Immature natural killer cell (primary cell): Measurements from ENCODE around the gene TAF5. TPM values are rescaled to one million over a fixed set of nuclear protein-coding genes. Genes with fewer than 3 reads are reported as not detected.
A peak's percentile ranks its signal among the peaks of the same experiment; 100 is the strongest.
"Not testable (repeated sequence)": the region's sequence is repeated elsewhere in the genome, so short reads cannot be mapped to it uniquely, and the experiment has no call there.

Experiments used
- DNase-seq, 3 donors: peaks; one replicate each; pipeline ENCODE4 v3.0.0; 2022; ENCODE audit warnings: mixed read lengths in 1 of 3
- H3K27ac Mint-ChIP-seq, 6 donors: one replicate each; pipeline ENCODE4 v1.8.0; 2020; ENCODE audit warnings: mixed read lengths in 6 of 6, mild to moderate bottlenecking in 5 of 6, inconsistent platforms in 4 of 6, moderate library complexity in 3 of 6
- H3K27me3 Mint-ChIP-seq, 3 donors: one replicate each; pipeline ENCODE4 v1.8.0; 2020 to 2021; ENCODE audit warnings: low read depth in 3 of 3, mild to moderate bottlenecking in 3 of 3, mixed read lengths in 3 of 3, moderate library complexity in 3 of 3, inconsistent platforms in 1 of 3
- H3K36me3 Mint-ChIP-seq, 3 donors: one replicate each; pipeline ENCODE4 v1.8.0; 2020; ENCODE audit warnings: mixed read lengths in 3 of 3, inconsistent platforms in 2 of 3, mild to moderate bottlenecking in 2 of 3
- H3K4me1 Mint-ChIP-seq, 2 donors: one replicate each; pipeline ENCODE4 v1.8.0; 2020; ENCODE audit warnings: inconsistent platforms in 2 of 2, mild to moderate bottlenecking in 2 of 2, mixed read lengths in 2 of 2, moderate library complexity in 1 of 2
- H3K4me3 Mint-ChIP-seq, 5 donors: one replicate each; pipeline ENCODE4 v1.8.0; 2020; ENCODE audit warnings: mild to moderate bottlenecking in 5 of 5, mixed read lengths in 5 of 5, inconsistent platforms in 3 of 5, moderate library complexity in 3 of 5
- H3K9me3 Mint-ChIP-seq, 6 donors: one replicate each; pipeline ENCODE4 v1.8.0; 2020; ENCODE audit warnings: mild to moderate bottlenecking in 6 of 6, mixed read lengths in 6 of 6, inconsistent platforms in 4 of 6, moderate library complexity in 3 of 6
- polyA plus RNA-seq, 3 donors: library from polyadenylated mRNA; unstranded; fragments of 300-500 nt; fragmentation: Illumina TruSeq; gene quantifications; one replicate each; pipeline ENCODE4 v1.2.3, GENCODE V29; 2021

The TAF5 gene
- polyA plus RNA-seq = 1 to 10 TPM; 2.1 to 3.1 (median 2.8) TPM

GRCh38 chr10:103367782-103368518 is at the start of gene TAF5:
TSS of gene TAF5 (plus strand) at chr10:103367976. CDS start at chr10:103367990, 14 bp downstream.
- peaks cover 21 to 30% of the 10 kb centered on the region in 2 donors for H3K4me1 Mint-ChIP-seq
- H3K36me3 Mint-ChIP-seq = no peaks in the 10 kb centered on the region
- H3K27ac Mint-ChIP-seq = peak within 1 kb of the TSS; percentile 84 to 95 (median 93)
- H3K27me3 Mint-ChIP-seq = peaks cover 0 to 4% (median 0%) of the 10 kb centered on the region in 3 donors
- peak; percentile 89 to 91 (median 91) for DNase-seq
- no peaks in the 10 kb centered on the region for H3K9me3 Mint-ChIP-seq
- H3K4me3 Mint-ChIP-seq = peak within 1 kb of the TSS; percentile 93 to 98 (median 95)

GRCh38 chr10:103327906-103328305 is 39.9 kb upstream of the TAF5 start:
- Mint-ChIP-seq H3K27ac (no peak overlapping the region), H3K36me3 (peaks cover 5 to 17% (median 7%) of the 10 kb centered on the region in 3 donors), H3K9me3 (no peaks in the 10 kb centered on the region), H3K27me3 (peaks cover 0 to 1% (median 0%) of the 10 kb centered on the region in 3 donors), H3K4me3 (no peak overlapping the region), H3K4me1 (no peaks in the 10 kb centered on the region)
- no peak for DNase-seq

- no peak overlapping the region for H3K27ac Mint-ChIP-seq
- H3K4me1 Mint-ChIP-seq = no peaks in the 10 kb centered on the region
- peaks cover 4 to 20% (median 7%) of the 10 kb centered on the region in 3 donors for H3K36me3 Mint-ChIP-seq
- DNase-seq = peak in 2 of 3 donors; percentile 5 to 6
- no peaks in the 10 kb centered on the region for H3K9me3 Mint-ChIP-seq
- peaks cover 0 to 1% (median 0%) of the 10 kb centered on the region in 3 donors for H3K27me3 Mint-ChIP-seq
- no peak overlapping the region for H3K4me3 Mint-ChIP-seq
Observed at GRCh38 chr10:103333934-103334520, 33.7 kb upstream of the TAF5 start.

- Mint-ChIP-seq H3K27me3 (peaks cover 0 to 1% (median 0%) of the 10 kb centered on the region in 3 donors), H3K4me3 (no peak overlapping the region), H3K4me1 (no peaks in the 10 kb centered on the region), H3K36me3 (peaks cover 4 to 20% (median 7%) of the 10 kb centered on the region in 3 donors), H3K9me3 (no peaks in the 10 kb centered on the region), H3K27ac (no peak overlapping the region)
- DNase-seq = no peak
Observed at GRCh38 chr10:103334567-103334966, 33.2 kb upstream of the TAF5 start.

GRCh38 chr10:103336370-103336769 is 31.4 kb upstream of the TAF5 start:
- no peak for DNase-seq
- peaks cover 0 to 1% (median 0%) of the 10 kb centered on the region in 3 donors for H3K27me3 Mint-ChIP-seq
- no peak overlapping the region for H3K4me3 Mint-ChIP-seq
- H3K27ac Mint-ChIP-seq = no peak overlapping the region
- no peaks in the 10 kb centered on the region for H3K9me3 Mint-ChIP-seq
- peaks cover 0 to 18% (median 3%) of the 10 kb centered on the region in 3 donors for H3K36me3 Mint-ChIP-seq
- H3K4me1 Mint-ChIP-seq = no peaks in the 10 kb centered on the region

GRCh38 chr10:103350175-103350516 is 17.6 kb upstream of the TAF5 start:
- H3K27ac Mint-ChIP-seq = no peak overlapping the region
- H3K36me3 Mint-ChIP-seq = peaks cover 0 to under 1% (median under 1%) of the 10 kb centered on the region in 3 donors
- no peaks in the 10 kb centered on the region for H3K9me3 Mint-ChIP-seq
- H3K4me3 Mint-ChIP-seq = peak overlapping the region; percentile 73 to 92 (median 89)
- DNase-seq = no peak
- H3K4me1 Mint-ChIP-seq = peaks cover 9 to 12% of the 10 kb centered on the region in 2 donors
- H3K27me3 Mint-ChIP-seq = peaks cover 0 to 7% (median 0%) of the 10 kb centered on the region in 3 donors

GRCh38 chr10:103350517-103351260 is 17.1 kb upstream of the TAF5 start, which contains the start of gene PCGF6:
TSS of gene PCGF6 (minus strand) at chr10:103351140. CDS start at chr10:103351066, 74 bp downstream.
- peak within 1 kb of the TSS; percentile 62 to 88 (median 84) for H3K27ac Mint-ChIP-seq
- H3K9me3 Mint-ChIP-seq = no peaks in the 10 kb centered on the region
- H3K36me3 Mint-ChIP-seq = no peaks in the 10 kb centered on the region
- peaks cover 9 to 12% of the 10 kb centered on the region in 2 donors for H3K4me1 Mint-ChIP-seq
- H3K27me3 Mint-ChIP-seq = peaks cover 0 to 7% (median 0%) of the 10 kb centered on the region in 3 donors
- peak; percentile 79 to 82 (median 80) for DNase-seq
- H3K4me3 Mint-ChIP-seq = peak within 1 kb of the TSS; percentile 86 to 92 (median 89)

- no peaks in the 10 kb centered on the region for H3K36me3 Mint-ChIP-seq
- H3K27me3 Mint-ChIP-seq = peaks cover 0 to 7% (median 3%) of the 10 kb centered on the region in 3 donors
- peak overlapping the region in 1 of 5 donors; percentile 26 for H3K4me3 Mint-ChIP-seq
- no peaks in the 10 kb centered on the region for H3K9me3 Mint-ChIP-seq
- H3K4me1 Mint-ChIP-seq = peaks cover 9 to 12% of the 10 kb centered on the region in 2 donors
- no peak overlapping the region for H3K27ac Mint-ChIP-seq
- DNase-seq = no peak
Observed at GRCh38 chr10:103353281-103353680, 14.5 kb upstream of the TAF5 start.

- not testable (repeated sequence) for DNase-seq, H3K27ac Mint-ChIP-seq, H3K4me3 Mint-ChIP-seq, H3K27me3 Mint-ChIP-seq, H3K4me1 Mint-ChIP-seq, H3K9me3 Mint-ChIP-seq, H3K36me3 Mint-ChIP-seq
Observed at GRCh38 chr10:103354567-103354966, 13.2 kb upstream of the TAF5 start.

GRCh38 chr10:103355906-103356599 is 11.7 kb upstream of the TAF5 start:
- no peak overlapping the region for H3K27ac Mint-ChIP-seq
- H3K9me3 Mint-ChIP-seq = no peaks in the 10 kb centered on the region
- no peaks in the 10 kb centered on the region for H3K36me3 Mint-ChIP-seq
- H3K4me3 Mint-ChIP-seq = no peak overlapping the region
- DNase-seq = no peak
- peaks cover 4 to 5% of the 10 kb centered on the region in 2 donors for H3K4me1 Mint-ChIP-seq
- H3K27me3 Mint-ChIP-seq = peaks cover under 1 to 4% (median 3%) of the 10 kb centered on the region in 3 donors

GRCh38 chr10:103359493-103359892 is 8.3 kb upstream of the TAF5 start:
- DNase-seq, H3K9me3 Mint-ChIP-seq, H3K4me3 Mint-ChIP-seq, H3K4me1 Mint-ChIP-seq, H3K27ac Mint-ChIP-seq, H3K27me3 Mint-ChIP-seq, H3K36me3 Mint-ChIP-seq: not testable (repeated sequence)

GRCh38 chr10:103360791-103361190 is 7.0 kb upstream of the TAF5 start:
- H3K4me3 Mint-ChIP-seq, H3K4me1 Mint-ChIP-seq, H3K27ac Mint-ChIP-seq, H3K9me3 Mint-ChIP-seq, H3K27me3 Mint-ChIP-seq, H3K36me3 Mint-ChIP-seq, DNase-seq: not testable (repeated sequence)

GRCh38 chr10:103367379-103367781 is 396 bp upstream of the TAF5 start:
- no peaks in the 10 kb centered on the region for H3K9me3 Mint-ChIP-seq
- peak overlapping the region; percentile 90 to 98 (median 93) for H3K4me3 Mint-ChIP-seq
- no peaks in the 10 kb centered on the region for H3K36me3 Mint-ChIP-seq
- peaks cover 21 to 30% of the 10 kb centered on the region in 2 donors for H3K4me1 Mint-ChIP-seq
- peaks cover 0 to 4% (median 0%) of the 10 kb centered on the region in 3 donors for H3K27me3 Mint-ChIP-seq
- DNase-seq = no peak
- H3K27ac Mint-ChIP-seq = peak overlapping the region; percentile 81 to 95 (median 89)
